HK-2 (cell line): ENCODE results near the gene CROCC2.

Experiments
- DNase-seq: peaks from one replicate; pipeline ENCODE4 v3.0.0-alpha.2; 2018; ENCODE audit not compliant: unreplicated experiment

Gene CROCC2

GRCh38 chr2:240905176-240905781 is 857 bp upstream of the CROCC2 start:
- DNase-seq, result no peak

GRCh38 chr2:240906911-240907590 is 915 bp downstream of the CROCC2 start:
- no peak for DNase-seq

DNA sequence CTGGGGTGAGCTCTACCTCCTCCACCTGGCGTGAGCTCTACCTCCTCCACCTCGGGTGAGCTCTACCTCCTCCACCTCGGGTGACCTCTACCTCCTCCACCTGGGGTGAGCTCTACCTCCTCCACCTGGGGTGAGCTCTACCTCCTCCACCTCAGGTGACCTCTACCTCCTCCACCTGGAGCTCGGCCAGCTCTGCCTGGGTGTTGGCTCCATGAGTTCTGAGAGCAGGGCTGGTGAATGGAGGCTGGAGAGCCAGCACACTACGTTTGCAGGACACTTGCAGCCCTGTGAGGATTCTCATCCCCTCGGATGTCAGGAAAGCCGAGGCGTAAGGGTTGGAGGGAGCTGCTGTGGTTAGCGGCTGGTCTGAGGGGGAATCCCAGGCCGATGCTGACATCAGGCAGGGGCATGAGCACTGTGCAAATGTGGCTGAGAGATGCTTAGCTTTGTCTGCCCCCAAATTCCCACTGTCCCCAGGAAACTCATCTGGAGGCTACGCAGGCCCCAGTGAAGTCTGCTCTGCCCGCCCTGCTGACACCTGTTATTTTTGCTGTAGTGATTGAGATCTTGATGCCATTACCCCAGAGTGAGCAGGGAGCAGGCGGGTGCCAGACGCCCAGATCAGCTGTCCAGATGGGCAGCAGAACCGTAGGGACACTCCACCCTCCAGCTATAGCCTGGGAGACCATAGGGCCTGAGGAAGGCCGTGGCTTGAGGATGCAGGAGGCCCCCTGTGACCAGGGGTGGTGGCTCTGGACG is 3.3 kb downstream of the CROCC2 start:
- DNase-seq, result no peak

DNA sequence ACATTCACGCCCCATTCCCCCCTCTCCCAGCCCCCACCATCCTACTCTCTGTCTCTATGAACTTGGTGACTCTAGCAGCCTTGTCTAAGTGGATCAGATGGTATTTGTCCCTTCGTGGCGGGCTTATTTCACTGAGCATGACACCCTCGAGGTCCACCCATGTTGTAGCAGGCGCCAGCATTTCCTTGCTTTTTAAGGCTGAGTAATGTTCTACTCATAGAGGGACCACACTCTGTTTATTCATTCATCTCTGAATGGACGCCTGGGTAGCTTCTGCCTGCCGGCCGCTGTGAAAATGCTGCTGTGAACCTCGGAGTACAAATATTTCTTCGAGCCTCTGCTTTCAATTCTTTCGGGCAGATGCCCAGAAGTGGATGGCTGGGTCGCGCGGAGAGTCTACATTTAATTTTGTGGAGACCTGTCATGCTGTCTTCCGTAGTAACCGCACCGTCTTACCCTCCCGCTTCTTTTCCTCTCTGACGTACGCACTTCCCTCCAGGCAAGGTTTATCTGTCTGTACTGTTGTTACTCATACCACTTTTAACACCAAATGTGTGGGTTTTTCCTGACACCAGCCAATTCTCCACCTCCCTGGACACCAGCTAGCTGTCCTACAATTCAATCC is 5.6 kb downstream of the CROCC2 start:
- DNase-seq, result no peak

GRCh38 chr2:240912878-240913809 is 7.0 kb downstream of the CROCC2 start:
- DNase-seq, result no peak

DNA sequence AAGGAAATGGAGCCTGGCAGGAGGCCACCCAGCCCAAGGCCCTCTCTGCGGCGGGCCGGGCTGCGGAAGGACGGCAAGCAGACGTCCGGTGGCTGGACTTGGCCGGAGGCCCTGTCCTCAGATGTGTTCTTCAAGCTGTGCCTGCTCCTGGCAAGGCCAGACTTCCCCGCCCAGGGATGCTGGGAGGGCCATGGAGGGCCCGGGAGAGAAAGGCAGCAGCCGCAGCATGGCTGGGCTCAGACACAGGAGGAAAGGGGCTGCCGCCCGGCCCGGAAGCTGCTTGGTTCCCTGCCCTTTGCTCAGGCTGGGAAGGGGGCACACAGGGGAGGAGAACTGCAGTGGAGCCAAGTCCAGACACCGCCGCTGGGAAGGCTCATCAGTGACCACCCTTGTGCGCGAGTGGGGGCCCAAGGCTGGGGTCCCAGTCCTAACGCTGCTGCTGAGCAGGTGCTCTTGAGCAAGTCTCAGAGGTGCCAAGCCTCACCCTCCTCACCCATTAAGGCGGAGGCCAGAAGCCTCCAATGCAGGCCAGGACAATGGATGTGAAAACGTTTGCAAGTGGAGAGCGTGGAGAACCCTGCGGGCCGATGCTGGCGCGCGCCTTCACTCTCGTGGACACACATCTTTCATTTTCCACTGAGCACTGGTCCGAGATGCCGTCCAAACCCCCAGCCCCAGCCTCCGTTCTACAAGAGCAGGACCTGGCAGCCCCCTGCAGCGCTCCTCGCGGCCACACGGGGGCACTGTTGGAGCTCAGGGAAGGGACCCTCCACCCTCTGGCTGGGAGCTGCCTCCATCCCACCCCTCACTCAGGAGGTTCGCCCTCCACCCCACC is 7.9 kb downstream of the CROCC2 start:
- DNase-seq, result peak; percentile 47

DNA sequence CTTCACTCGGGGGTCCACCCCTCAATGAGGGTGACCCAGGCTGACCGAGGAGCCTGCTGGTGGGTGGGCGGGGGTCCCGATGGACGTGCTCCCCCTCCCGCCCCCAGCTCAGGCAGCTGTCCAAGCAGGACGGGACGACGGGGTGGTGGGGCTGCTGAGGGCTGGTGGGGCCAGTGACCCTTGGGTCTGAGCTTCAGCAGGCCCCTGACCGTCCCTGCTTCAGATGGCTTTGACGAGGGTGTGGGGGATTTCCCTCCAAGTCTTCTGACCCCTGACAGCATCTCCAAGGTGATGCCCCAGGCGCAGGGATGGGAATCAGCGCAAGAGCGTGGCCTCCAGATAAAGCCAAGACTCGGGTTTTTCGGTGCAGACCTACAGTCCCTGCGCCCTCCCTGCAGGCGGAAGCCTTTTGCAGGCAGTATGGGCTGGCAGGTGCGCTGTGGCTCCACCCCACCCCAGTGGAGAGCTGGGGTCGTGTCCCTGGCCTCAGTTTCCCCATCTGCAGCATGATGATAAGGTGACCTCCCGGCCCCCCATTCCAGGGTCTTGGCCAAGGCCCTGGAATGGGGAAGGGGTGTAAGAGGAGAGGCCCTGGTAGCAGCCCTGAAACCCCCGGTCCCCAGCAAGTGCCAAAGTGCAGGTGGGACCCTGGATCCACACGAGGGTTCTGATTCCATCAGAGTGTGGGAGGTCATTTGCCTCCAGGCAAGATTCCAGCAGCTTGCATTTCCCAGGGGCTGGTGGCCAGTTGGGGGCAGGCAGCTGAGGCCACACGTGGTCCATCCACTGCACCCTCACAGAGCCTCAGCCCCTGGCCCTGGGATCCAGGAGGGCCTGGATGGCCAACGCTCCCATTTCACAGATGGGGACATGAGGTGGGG is 8.7 kb downstream of the CROCC2 start:
- DNase-seq, result no peak

- no peak for DNase-seq
Measured at GRCh38 chr2:240915526-240916341, 9.6 kb downstream of the CROCC2 start.

DNA sequence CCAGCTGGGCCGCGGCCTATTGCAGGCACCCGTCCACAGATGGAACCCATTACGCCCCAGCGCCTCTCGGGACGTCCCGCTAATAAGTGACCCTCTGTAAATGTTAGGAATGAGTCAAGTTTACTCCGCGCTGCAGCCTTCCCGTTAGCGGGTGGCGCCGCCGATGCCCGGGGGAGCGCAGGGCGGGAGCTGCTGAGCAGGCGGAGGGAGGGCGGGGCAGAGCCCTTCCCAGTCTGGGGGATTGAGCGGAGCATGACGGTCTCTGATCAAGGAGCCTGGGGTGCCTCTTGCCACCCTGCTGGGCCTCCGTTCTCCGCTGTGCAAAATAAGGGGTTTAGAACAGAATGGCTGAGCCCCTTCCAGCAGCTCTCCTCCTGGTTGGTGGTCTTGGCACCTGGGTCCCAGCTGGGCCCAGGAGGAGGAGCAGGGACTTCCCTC is 10.5 kb downstream of the CROCC2 start:
- DNase-seq, result peak; percentile 45

- DNase-seq, result no peak
Measured at GRCh38 chr2:240917009-240917683, 11.0 kb downstream of the CROCC2 start.

DNA sequence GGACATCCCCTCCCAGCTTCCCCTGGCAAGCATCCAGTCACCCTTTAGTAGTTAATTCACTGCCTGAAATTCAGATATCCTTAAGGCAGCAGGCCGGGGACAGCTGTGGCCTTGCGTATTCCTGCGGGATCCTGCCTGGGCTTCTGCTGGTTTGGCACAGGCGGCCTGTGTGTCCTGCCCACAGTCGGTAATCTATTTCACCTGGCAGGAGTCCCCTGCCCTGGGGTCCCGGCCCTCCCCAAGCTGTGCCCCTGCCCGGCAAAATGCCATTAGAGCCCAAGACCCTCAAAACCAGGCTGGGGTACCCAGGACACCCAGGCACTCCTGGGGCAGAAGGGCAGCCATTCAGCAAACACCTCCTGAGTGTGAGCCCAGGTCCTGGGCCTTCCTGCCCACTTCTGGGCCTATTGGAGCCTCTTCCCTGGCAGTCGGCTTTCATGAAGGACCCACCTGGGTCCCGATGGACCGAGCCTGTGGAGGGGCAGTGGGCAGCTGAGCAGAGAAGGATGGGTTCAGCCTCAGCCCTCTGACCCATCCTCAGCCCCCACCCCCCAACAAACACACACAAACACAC is 11.6 kb downstream of the CROCC2 start:
- DNase-seq, result no peak

- no peak for DNase-seq
Measured at GRCh38 chr2:240918258-240919091, 12.3 kb downstream of the CROCC2 start.

DNA sequence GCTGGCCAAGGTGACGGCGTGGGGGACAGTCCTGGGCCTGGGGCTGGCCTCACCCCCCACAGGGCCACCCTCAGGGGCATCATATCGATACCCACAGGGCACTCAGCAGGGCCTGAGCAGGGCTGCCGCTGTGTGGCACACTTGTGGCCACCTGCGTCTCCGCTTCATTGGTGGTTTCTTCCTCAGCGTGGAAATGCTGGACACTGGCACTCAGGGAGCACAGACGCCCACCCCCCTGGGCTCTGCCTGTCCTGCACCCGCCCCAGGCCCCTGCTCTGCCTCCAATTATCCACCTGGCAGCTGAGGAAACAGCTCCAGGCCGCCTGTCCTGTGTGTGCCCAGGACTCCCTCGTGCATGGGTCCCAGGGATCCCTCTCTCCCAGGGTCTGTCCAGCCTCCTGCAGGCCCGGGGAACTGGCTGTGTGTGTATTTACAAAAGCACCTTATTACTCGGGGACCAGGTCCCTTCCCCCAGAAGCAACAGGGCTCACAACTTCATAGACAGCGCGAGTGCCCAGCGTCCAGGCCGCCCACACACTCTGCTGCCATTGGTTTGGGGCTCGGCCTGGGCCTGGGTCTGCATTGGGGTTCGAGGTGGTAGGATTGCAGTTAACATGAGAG is 13.1 kb downstream of the CROCC2 start:
- DNase-seq, result no peak

DNA sequence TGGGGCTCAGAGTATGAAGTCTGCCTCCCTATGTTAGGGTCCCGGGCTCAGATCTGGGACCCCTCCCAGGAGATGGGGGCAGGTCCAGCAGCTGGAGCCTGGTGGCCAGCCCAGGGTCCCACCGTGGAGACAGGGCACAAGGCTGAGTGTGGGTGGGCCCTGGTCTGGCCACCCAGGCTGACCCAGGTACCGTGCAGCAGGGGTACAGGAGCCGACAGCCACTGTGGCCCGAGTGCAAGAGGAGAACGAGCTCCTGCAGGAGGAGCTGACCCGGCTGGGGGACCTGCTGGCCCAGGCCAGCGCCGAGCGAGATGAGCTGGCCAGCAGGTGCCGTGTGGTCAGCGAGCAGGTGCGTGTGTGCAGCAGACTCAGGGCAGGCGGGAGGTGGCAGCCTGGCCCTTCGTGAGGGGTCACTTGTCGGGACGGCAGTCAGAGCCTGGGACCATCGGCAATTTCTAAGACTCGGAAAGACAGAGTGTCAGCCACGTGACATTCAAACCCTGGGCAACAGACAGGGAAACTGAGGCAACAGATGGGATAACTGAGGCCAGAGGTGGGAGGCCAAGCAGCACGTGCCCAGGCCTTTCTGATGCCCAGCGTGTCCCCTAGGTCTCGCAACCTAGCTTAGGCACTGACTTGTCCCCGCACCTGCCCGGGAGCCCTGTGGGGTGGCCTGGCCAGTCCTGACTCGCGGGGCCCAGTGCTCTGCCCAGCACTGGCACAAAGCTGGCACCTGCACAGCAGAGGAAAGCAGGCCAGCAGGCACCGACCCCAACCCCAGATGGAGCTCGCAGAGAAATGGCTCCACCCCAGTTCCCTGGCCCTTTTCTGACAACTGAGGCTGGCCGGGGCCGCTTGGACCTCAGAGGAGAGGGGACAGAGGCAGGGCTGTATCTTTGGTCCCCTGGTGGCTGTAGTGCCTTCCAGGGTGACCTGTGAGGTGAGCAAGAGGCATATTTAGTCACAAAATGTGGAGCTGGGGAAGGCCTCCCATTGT is 13.9 kb downstream of the CROCC2 start:
- DNase-seq, result no peak

- no peak for DNase-seq
Measured at GRCh38 chr2:240920783-240921231, 14.7 kb downstream of the CROCC2 start.
